HepG2 (cell line): ENCODE data around the gene COPB2.

Experiments used
- BRCA1 ChIP-seq: sonication (generic); formaldehyde crosslinking; IDR thresholded peaks from 2 replicates; pipeline ENCODE4 v1.4.0; 2020; ENCODE audit warnings: missing genetic modification reagents
- CBX5 ChIP-seq: sonication (generic); formaldehyde crosslinking; IDR thresholded peaks from 2 replicates; pipeline ENCODE4 v1.4.0; 2020; ENCODE audit warnings: missing genetic modification reagents, borderline replicate concordance
- EP300 ChIP-seq, 3 experiments: sonication (generic) in 1 of 3; formaldehyde crosslinking in 1 of 3; IDR thresholded peaks; 2 replicates each; pipeline versions ENCODE4 v1.5.1 to v1.6.1; 2011 to 2020; ENCODE audit warnings: low read depth in 2 of 3, low read length in 2 of 3, borderline replicate concordance in 1 of 3, improper control_type of control experiment in 1 of 3, mild to moderate bottlenecking in 1 of 3, missing genetic modification reagents in 1 of 3, moderate library complexity in 1 of 3
- EZH2 ChIP-seq: conservative IDR thresholded peaks from 2 replicates; pipeline ENCODE4 v1.6.1; 2012; ENCODE audit warnings: mild to moderate bottlenecking, low read depth, low read length, moderate library complexity
- FOXK2 ChIP-seq: fragments of 450-650 bp; IDR thresholded peaks from 2 replicates; pipeline ENCODE4 v1.6.1; 2016
- RORA ChIP-seq: sonication (generic); formaldehyde crosslinking; IDR thresholded peaks from 2 replicates; pipeline ENCODE4 v1.5.0; 2020; ENCODE audit warnings: mild to moderate bottlenecking, missing genetic modification reagents, moderate library complexity
- SMAD1 ChIP-seq: sonication (generic); formaldehyde crosslinking; IDR thresholded peaks from 2 replicates; pipeline ENCODE4 v1.4.0; 2020; ENCODE audit warnings: missing genetic modification reagents, low read depth, mild to moderate bottlenecking, borderline replicate concordance
- ZFAT ChIP-seq: sonication (generic); formaldehyde crosslinking; conservative IDR thresholded peaks from 2 replicates; pipeline ENCODE4 v1.8.1; 2023; ENCODE audit warnings: missing genetic modification reagents, inconsistent platforms
- ZNF331 ChIP-seq: sonication (generic); formaldehyde crosslinking; IDR thresholded peaks from 2 replicates; pipeline ENCODE4 v1.4.0; 2020; ENCODE audit warnings: missing genetic modification reagents
- TF ChIP-seq, protein P1 (sequence below): IDR thresholded peaks from 2 replicates; pipeline ENCODE4 v1.6.1; 2012; ENCODE audit warnings: inconsistent platforms
- TF ChIP-seq, protein P2 (sequence below): sonication (generic); formaldehyde crosslinking; conservative IDR thresholded peaks from 2 replicates; pipeline ENCODE4 v1.8.1; 2023; ENCODE audit warnings: missing genetic modification reagents

DNA sequence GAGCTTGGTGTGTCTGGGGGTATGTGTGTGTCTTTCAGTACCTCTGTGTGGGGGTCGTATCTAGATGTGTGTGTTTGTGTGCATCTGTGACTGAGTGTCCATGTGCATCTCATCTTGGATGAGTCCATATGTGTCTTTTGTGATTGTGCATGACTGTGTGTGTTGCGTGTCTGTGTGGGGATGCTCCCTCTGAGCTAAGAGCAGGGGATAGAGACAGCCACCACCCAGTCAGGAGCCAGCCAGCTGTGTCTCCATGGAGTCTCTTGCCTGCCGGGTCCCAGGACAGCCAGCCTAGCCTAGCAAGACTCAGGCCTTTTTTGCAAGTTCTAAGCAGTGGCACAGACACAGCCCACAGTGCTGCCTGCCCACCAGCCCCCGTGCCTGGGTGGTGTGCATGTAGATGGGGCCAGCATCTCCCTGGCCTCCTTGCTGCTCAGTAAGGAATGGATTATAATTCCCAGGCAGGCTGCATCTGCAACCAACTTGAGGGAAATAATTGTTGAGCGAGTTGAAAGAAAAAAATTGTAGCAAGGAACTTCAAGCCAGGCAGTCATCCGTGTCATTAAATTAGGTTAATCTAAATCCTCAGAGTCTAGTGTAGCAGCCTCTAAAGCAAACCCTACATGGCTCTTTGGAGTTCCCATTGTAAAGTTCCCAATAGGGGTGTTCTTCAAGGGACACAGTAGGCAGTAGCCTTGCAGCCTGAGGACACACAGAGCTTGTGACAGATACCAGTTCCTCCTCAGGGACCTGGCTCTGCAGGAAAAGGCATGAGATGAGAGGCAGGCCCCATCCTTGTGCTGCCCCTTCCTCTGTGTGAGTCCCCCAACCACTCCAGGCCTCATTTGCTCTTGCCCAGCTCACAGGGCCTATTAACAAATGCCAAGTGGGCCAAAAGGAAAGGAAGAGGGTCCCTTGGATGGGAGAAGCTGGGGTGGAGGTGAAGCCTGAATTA is 81.6 kb downstream of the COPB2 start:
- TF ChIP-seq, protein P1, sequence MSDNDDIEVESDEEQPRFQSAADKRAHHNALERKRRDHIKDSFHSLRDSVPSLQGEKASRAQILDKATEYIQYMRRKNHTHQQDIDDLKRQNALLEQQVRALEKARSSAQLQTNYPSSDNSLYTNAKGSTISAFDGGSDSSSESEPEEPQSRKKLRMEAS: no peak
- TF ChIP-seq BRCA1 (CRISPR knock-in tag): no peak
- TF ChIP-seq ZNF331: no peak
- no peak for TF ChIP-seq CBX5
- TF ChIP-seq ZFAT (CRISPR knock-in tag): no peak
- TF ChIP-seq, protein P2, sequence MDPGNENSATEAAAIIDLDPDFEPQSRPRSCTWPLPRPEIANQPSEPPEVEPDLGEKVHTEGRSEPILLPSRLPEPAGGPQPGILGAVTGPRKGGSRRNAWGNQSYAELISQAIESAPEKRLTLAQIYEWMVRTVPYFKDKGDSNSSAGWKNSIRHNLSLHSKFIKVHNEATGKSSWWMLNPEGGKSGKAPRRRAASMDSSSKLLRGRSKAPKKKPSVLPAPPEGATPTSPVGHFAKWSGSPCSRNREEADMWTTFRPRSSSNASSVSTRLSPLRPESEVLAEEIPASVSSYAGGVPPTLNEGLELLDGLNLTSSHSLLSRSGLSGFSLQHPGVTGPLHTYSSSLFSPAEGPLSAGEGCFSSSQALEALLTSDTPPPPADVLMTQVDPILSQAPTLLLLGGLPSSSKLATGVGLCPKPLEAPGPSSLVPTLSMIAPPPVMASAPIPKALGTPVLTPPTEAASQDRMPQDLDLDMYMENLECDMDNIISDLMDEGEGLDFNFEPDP: no peak
- no peak for TF ChIP-seq EP300 (IDR thresholded peaks at IDR 0.05; ENCODE audit: low read depth in 2 of 2, low read length in 2 of 2)
- TF ChIP-seq EP300 (CRISPR knock-in tag; IDR thresholded peaks at IDR 0.05; ENCODE audit: borderline replicate concordance): no peak
- TF ChIP-seq EZH2: no peak
- TF ChIP-seq FOXK2: no peak
- TF ChIP-seq SMAD1: no peak
- no peak for TF ChIP-seq RORA (CRISPR knock-in tag)
